Loucy (cell line): ENCODE results near the gene ANAPC10.

Experiments used
- H2AFZ ChIP-seq: fragments of 200-600 bp; sonication (generic); 2 replicates; pipeline ENCODE4 v1.6.0; 2016; ENCODE audit warnings: antibody characterized with exemption, mild to moderate bottlenecking, low read length, moderate library complexity
- H3F3A ChIP-seq: fragments of 200-600 bp; 2 replicates; pipeline ENCODE4 v1.6.0; 2016; ENCODE audit warnings: antibody characterized with exemption, low read depth, mild to moderate bottlenecking
- H3K27me3 ChIP-seq: fragments of 200-600 bp; sonication (generic); 2 replicates; pipeline ENCODE4 v1.6.1; 2014; ENCODE audit warnings: low read length, mild to moderate bottlenecking; ENCODE audit not compliant: insufficient read depth, poor library complexity, severe bottlenecking
- H3K36me3 ChIP-seq: fragments of 200-600 bp; sonication (generic); 2 replicates; pipeline ENCODE4 v1.6.1; 2016; ENCODE audit warnings: low read length; ENCODE audit not compliant: insufficient read depth
- H3K4me1 ChIP-seq: fragments of 200-600 bp; sonication (generic); 2 replicates; pipeline ENCODE4 v1.5.1; 2014; ENCODE audit warnings: low read length, mild to moderate bottlenecking; ENCODE audit not compliant: insufficient read depth, poor library complexity, severe bottlenecking
- H3K4me2 ChIP-seq: fragments of 200-600 bp; sonication (generic); 2 replicates; pipeline ENCODE4 v1.6.0; 2014; ENCODE audit warnings: antibody characterized with exemption, low read length, low read depth, mild to moderate bottlenecking; ENCODE audit not compliant: poor library complexity, severe bottlenecking
- H3K4me3 ChIP-seq: fragments of 200-600 bp; sonication (generic); 2 replicates; pipeline ENCODE4 v1.5.1; 2014; ENCODE audit warnings: low read length, mild to moderate bottlenecking, mixed read lengths; ENCODE audit not compliant: poor library complexity, severe bottlenecking
- H3K79me2 ChIP-seq: fragments of 200-600 bp; sonication (generic); 2 replicates; pipeline ENCODE4 v1.6.1; 2014; ENCODE audit warnings: low read length; ENCODE audit not compliant: insufficient read depth
- H3K9ac ChIP-seq: fragments of 200-600 bp; sonication (generic); 2 replicates; pipeline ENCODE4 v1.6.0; 2014; ENCODE audit warnings: mild to moderate bottlenecking, low read depth, low read length, moderate library complexity; ENCODE audit not compliant: poor library complexity, severe bottlenecking
- H3K9me2 ChIP-seq: fragments of 200-600 bp; sonication (generic); replicated peaks from 2 replicates; pipeline ENCODE4 v1.6.1; 2016; ENCODE audit warnings: low read depth, low read length, mixed read lengths
- H3K9me3 ChIP-seq: fragments of 200-600 bp; sonication (generic); 2 replicates; pipeline ENCODE4 v1.6.1; 2014; ENCODE audit warnings: mild to moderate bottlenecking, antibody characterized with exemption, low read length, low read depth; ENCODE audit not compliant: insufficient read depth
- H4K20me1 ChIP-seq: fragments of 200-600 bp; sonication (generic); 2 replicates; pipeline ENCODE4 v1.6.0; 2014; ENCODE audit warnings: antibody characterized with exemption, low read length, mild to moderate bottlenecking; ENCODE audit not compliant: insufficient read depth, poor library complexity, severe bottlenecking
- EZH2phosphoT487 ChIP-seq: fragments of 200-600 bp; IDR thresholded peaks from 2 replicates; pipeline ENCODE4 v1.6.1; 2018; ENCODE audit warnings: antibody characterized with exemption, mild to moderate bottlenecking, moderate library complexity, borderline replicate concordance
- TF ChIP-seq, protein P1 (sequence below): fragments of 200-600 bp; sonication (generic); conservative IDR thresholded peaks from 2 replicates; pipeline ENCODE4 v1.5.1; 2014; ENCODE audit warnings: mild to moderate bottlenecking, antibody characterized with exemption, low read length

The ANAPC10 gene

DNA sequence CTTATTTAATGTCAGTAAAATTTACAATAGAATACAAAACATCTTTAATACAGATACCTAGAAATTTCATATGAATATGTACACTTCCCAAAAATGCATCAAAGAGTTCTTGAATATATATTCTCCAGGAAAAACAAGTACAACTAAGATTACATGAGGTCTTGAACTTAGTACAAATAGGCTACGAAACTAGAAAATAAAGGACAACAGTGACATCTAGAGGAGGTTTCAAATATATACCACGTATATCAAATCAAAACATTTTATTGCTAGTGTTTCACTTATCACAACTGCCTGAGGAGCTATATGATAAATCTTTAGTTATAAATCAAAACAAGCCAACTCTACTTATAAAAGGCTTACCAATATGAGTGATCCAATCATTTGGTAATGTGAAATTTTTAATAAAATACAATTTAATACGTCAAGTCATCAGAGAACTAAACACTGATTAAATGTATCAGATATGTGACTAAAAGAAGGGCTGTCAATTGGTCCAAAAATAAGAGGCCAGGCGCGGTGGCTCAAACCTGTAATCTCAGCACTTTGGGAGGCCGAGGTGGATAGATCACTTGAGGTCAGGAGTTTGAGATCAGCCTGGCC lies 36.6 kb downstream of the ANAPC10 start:
- TF ChIP-seq EZH2phosphoT487: no peak
- TF ChIP-seq, protein P1, sequence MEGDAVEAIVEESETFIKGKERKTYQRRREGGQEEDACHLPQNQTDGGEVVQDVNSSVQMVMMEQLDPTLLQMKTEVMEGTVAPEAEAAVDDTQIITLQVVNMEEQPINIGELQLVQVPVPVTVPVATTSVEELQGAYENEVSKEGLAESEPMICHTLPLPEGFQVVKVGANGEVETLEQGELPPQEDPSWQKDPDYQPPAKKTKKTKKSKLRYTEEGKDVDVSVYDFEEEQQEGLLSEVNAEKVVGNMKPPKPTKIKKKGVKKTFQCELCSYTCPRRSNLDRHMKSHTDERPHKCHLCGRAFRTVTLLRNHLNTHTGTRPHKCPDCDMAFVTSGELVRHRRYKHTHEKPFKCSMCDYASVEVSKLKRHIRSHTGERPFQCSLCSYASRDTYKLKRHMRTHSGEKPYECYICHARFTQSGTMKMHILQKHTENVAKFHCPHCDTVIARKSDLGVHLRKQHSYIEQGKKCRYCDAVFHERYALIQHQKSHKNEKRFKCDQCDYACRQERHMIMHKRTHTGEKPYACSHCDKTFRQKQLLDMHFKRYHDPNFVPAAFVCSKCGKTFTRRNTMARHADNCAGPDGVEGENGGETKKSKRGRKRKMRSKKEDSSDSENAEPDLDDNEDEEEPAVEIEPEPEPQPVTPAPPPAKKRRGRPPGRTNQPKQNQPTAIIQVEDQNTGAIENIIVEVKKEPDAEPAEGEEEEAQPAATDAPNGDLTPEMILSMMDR: peak; percentile 67
- no peak overlapping the region for H2AFZ ChIP-seq
- H3K9me2 ChIP-seq: no peaks in the 10 kb centered on the region
- no peak overlapping the region for H3K4me3 ChIP-seq
- H3F3A ChIP-seq: no peaks in the 10 kb centered on the region
- H3K4me1 ChIP-seq: peaks cover 27% of the 10 kb centered on the region
- H3K27me3 ChIP-seq: no peaks in the 10 kb centered on the region
- no peak overlapping the region for H3K4me2 ChIP-seq
- no peaks in the 10 kb centered on the region for H3K9me3 ChIP-seq
- peaks cover 17% of the 10 kb centered on the region; the same call in 1 of the 2 replicates for H3K36me3 ChIP-seq
- H4K20me1 ChIP-seq: no peaks in the 10 kb centered on the region
- H3K79me2 ChIP-seq: peaks cover 27% of the 10 kb centered on the region
- H3K9ac ChIP-seq: no peak overlapping the region

DNA sequence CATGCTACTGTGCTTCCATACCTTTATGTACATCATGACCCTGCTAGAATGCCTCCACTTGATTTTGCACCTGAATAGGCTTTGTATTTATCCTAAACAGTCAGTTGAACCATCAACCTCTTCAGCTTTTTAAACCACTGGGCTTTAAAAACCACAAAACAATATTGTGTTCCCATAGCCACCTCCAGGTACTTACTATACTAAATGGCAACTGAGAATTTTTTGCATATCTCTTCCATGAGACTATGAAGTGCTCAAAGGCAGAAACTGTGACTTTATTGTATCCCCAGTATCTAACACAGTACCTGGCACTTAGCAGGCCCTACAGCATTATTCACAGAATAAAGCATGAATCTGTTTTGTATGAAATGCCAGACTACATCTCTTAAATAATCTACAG lies 39.7 kb downstream of the ANAPC10 start:
- H4K20me1 ChIP-seq: no peaks in the 10 kb centered on the region
- no peak overlapping the region for H2AFZ ChIP-seq
- no peak overlapping the region for H3K9ac ChIP-seq
- H3F3A ChIP-seq: no peaks in the 10 kb centered on the region
- peaks cover 34% of the 10 kb centered on the region for H3K4me1 ChIP-seq
- H3K4me3 ChIP-seq: no peak overlapping the region
- no peaks in the 10 kb centered on the region for H3K9me2 ChIP-seq
- peaks cover 9% of the 10 kb centered on the region; the same call in 1 of the 2 replicates for H3K36me3 ChIP-seq
- TF ChIP-seq, protein P1: no peak
- TF ChIP-seq EZH2phosphoT487: no peak
- no peaks in the 10 kb centered on the region for H3K9me3 ChIP-seq
- no peak overlapping the region for H3K4me2 ChIP-seq
- H3K79me2 ChIP-seq: peaks cover 20% of the 10 kb centered on the region
- H3K27me3 ChIP-seq: no peaks in the 10 kb centered on the region

DNA sequence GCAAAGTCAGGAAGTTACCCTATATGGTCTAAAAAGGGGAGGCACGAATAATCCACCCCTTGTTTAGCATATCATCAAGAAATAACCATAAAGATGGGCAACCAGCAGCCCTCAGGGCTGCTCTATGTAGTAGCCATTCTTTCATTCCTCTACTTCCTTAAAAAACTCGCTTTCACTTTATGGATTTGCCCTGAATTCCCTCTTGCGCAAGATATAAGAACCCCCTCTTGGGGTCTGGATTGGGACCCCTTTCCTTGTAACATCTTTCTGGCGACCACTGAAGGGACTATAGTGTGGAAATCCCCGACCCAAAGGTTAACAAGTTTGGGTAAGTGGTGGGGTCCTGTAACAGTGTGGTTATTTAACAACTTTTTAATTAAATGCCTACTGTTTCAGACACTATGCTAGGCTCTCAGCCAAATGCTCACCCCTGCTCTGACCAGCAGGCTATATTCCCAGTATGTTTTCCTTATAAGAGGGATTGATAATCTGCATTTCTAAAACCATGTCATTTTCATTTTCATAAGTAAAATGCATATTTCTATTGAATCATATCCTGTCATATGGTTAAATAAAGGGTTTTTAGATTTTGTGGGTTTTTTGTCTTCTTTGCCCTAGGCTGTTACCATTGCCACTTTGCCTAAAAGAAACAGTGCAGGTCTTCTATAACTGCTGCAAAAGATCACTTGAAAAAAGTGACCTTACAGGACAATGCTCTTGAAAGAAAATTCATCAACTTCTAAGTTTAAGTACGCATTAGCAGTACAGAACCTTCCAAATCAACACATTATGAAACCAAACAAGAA lies 41.5 kb downstream of the ANAPC10 start:
- Histone ChIP-seq H3K9me3 (no peaks in the 10 kb centered on the region), H3K79me2 (peaks cover 20% of the 10 kb centered on the region), H3K27me3 (no peaks in the 10 kb centered on the region), H4K20me1 (no peaks in the 10 kb centered on the region), H3K4me3 (no peak overlapping the region), H2AFZ (no peak overlapping the region), H3K36me3 (no peaks in the 10 kb centered on the region), H3K4me1 (peaks cover 34% of the 10 kb centered on the region), H3K9ac (no peak overlapping the region), H3K4me2 (peak overlapping the region; percentile 4), H3F3A (no peaks in the 10 kb centered on the region), H3K9me2 (no peaks in the 10 kb centered on the region)
- no peak for TF ChIP-seq EZH2phosphoT487
- TF ChIP-seq, protein P1: no peak
